GM10266 (cell line): ENCODE measurements around the gene CETN1.

Experiments used
- DNase-seq: peaks from one replicate; pipeline ENCODE4 v3.0.0; 2012; ENCODE audit errors: extremely low spot score
- TF ChIP-seq, protein P1 (sequence below): IDR thresholded peaks from 2 replicates; pipeline ENCODE4 v1.5.1; 2012; ENCODE audit warnings: mild to moderate bottlenecking, low read depth; ENCODE audit not compliant: control insufficient read depth, insufficient read depth; ENCODE audit errors: missing control alignments

Gene CETN1

GRCh38 chr18:577643-578375 lies 2.4 kb upstream of the CETN1 start:
- no peak for DNase-seq
- TF ChIP-seq, protein P1, sequence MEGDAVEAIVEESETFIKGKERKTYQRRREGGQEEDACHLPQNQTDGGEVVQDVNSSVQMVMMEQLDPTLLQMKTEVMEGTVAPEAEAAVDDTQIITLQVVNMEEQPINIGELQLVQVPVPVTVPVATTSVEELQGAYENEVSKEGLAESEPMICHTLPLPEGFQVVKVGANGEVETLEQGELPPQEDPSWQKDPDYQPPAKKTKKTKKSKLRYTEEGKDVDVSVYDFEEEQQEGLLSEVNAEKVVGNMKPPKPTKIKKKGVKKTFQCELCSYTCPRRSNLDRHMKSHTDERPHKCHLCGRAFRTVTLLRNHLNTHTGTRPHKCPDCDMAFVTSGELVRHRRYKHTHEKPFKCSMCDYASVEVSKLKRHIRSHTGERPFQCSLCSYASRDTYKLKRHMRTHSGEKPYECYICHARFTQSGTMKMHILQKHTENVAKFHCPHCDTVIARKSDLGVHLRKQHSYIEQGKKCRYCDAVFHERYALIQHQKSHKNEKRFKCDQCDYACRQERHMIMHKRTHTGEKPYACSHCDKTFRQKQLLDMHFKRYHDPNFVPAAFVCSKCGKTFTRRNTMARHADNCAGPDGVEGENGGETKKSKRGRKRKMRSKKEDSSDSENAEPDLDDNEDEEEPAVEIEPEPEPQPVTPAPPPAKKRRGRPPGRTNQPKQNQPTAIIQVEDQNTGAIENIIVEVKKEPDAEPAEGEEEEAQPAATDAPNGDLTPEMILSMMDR, result no peak

DNA sequence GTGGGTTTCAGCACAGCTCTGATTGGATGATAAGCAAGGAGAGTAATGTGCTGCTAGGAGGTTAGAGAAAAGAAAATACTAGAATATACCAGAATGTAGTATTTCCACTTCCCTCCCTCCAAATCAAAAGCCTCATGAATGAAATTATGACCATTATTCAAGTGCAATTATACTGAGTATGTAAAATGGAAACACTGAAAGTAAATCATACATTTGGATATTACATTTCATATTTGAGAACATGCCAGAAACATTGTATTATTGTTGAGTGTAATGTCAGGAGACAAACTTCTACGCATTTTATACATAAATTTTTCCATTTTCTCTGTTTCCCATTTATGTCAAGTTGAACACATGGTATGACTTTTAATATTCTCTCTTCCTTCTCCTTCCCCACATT lies 942 bp upstream of the CETN1 start:
- TF ChIP-seq, protein P1, result no peak
- no peak for DNase-seq

GRCh38 chr18:581096-581495 lies 916 bp downstream of the CETN1 start:
- no peak for DNase-seq
- TF ChIP-seq, protein P1, result no peak

DNA sequence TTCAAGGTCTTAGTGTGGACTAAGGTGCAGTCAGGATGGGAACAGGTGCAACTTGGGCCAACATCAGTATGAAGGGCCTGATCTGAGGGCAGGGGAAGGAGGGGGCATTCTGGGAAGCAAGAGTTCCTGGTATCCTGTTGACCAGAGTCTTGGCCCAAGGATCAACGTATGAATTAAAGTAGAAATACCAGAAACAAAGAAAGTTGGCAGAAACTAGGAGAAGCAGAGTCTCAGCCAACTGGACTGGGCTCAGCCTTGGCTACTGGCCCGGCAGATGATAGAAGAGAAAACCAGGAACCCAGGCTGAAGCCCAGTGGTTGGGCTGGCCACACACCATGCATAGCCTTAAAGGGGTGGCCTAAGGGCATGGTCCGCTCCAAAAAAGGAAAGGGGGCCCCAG lies 2.3 kb downstream of the CETN1 start:
- TF ChIP-seq, protein P1, result no peak
- DNase-seq, result no peak

DNA sequence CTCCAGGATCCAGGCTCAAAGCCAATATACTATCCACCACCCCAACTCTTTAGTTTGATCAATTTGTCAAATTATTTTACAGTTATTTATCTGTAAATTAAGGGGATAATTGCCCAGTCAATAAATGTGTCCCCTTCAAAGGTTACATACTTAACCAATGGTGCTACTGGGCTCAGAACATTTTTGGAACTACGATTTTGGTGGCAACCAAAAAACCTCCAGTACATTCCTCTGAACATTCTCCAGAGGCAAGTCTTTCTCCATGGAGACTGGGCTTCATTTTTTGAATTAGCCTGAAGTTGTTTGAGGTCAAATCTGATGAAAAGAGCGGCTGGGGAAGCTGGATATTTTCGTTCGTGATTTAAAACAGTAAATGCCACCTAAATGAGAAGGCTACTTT lies 14.9 kb downstream of the CETN1 start:
- TF ChIP-seq, protein P1, result no peak
- no peak for DNase-seq

DNA sequence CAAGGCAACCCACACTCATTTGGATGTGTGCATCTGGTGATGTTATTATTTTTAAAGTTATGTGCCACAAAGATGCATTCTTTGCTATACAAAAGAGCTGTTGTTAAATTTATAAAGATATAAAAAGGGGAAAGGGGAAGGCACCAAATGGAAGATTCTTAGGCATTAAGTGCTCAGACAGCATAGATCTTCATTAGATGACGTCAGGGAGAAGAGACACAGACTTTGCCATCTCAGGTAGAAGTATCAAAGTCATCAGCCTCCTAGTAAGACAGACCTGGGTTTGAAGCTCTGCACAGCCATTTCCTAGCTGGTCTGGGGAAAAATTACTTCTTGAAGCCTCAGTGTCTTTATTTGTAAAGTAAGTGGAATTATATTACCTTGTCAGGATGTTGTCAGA lies 15.4 kb downstream of the CETN1 start:
- no peak for DNase-seq
- TF ChIP-seq, protein P1, result no peak

- peak; percentile 62 for DNase-seq
These were observed 16.2 kb downstream of the CETN1 start for GRCh38 chr18:596288-596881.

More at GRCh38 chr18:596288-596881, 16.2 kb downstream of the CETN1 start:
- TF ChIP-seq, protein P1, result no peak
